ENCODE data around the gene TADA1.
"Not testable (repeated sequence)": the region's sequence is repeated elsewhere in the genome, so short reads cannot be mapped to it uniquely, and the experiment has no call there.

Gene TADA1

GRCh38 chr1:166843769-166844596, 32.1 kb downstream of the TADA1 start:
- no peak for DNase-seq (ENCODE audit: low read depth in 2 of 2)

- no peak for DNase-seq (ENCODE audit: low read depth in 2 of 2)
Observed at GRCh38 chr1:166843322-166843721, 32.7 kb downstream of the TADA1 start.

- DNase-seq (ENCODE audit: low read depth in 2 of 2): no peak
Observed at GRCh38 chr1:166840309-166841274, 35.5 kb downstream of the TADA1 start.

- peak in 1 of 2 experiments; percentile 1 for DNase-seq (ENCODE audit: low read depth in 2 of 2)
Observed at GRCh38 chr1:166839600-166840308, 36.3 kb downstream of the TADA1 start.

- peak; percentile 57 to 59 for DNase-seq (ENCODE audit: low read depth in 2 of 2)
Observed at GRCh38 chr1:166838766-166839599, 37.1 kb downstream of the TADA1 start, which contains the start of gene POGK. TSS of gene POGK (plus strand) at chr1:166839475. CDS start at chr1:166840957, 1,482 bp downstream.

- no peak for DNase-seq (ENCODE audit: low read depth in 2 of 2)
Observed at GRCh38 chr1:166836733-166837132, 39.3 kb downstream of the TADA1 start.

GRCh38 chr1:166829762-166830161, 46.3 kb downstream of the TADA1 start:
- not testable (repeated sequence) for DNase-seq (ENCODE audit: low read depth in 2 of 2)

GRCh38 chr1:166827426-166827825, 48.6 kb downstream of the TADA1 start:
- no peak for DNase-seq (ENCODE audit: low read depth in 2 of 2)

GRCh38 chr1:166822385-166822784, 53.7 kb downstream of the TADA1 start:
- no peak for DNase-seq (ENCODE audit: low read depth in 2 of 2)

- DNase-seq (ENCODE audit: low read depth in 2 of 2): no peak
Observed at GRCh38 chr1:166819974-166820373, 56.1 kb downstream of the TADA1 start.

- no peak for DNase-seq (ENCODE audit: low read depth in 2 of 2)
Observed at GRCh38 chr1:166814611-166815010, 61.5 kb downstream of the TADA1 start.

- no peak for DNase-seq (ENCODE audit: low read depth in 2 of 2)
Observed at GRCh38 chr1:166813508-166814223, 62.4 kb downstream of the TADA1 start.

GRCh38 chr1:166811691-166812090, 64.4 kb downstream of the TADA1 start:
- no peak for DNase-seq (ENCODE audit: low read depth in 2 of 2)

GRCh38 chr1:166808952-166809351, 67.1 kb downstream of the TADA1 start:
- no peak for DNase-seq (ENCODE audit: low read depth in 2 of 2)
